Measurements from ENCODE around the gene BAD. TPM values are rescaled to one million over a fixed set of nuclear protein-coding genes. Genes with fewer than 3 reads are reported as not detected.
A peak's percentile ranks its signal among the peaks of the same experiment; 100 is the strongest.

Gene BAD
- total RNA-seq, 2 donors from 2014 or later, result 21.5 to 38.5 TPM

DNA sequence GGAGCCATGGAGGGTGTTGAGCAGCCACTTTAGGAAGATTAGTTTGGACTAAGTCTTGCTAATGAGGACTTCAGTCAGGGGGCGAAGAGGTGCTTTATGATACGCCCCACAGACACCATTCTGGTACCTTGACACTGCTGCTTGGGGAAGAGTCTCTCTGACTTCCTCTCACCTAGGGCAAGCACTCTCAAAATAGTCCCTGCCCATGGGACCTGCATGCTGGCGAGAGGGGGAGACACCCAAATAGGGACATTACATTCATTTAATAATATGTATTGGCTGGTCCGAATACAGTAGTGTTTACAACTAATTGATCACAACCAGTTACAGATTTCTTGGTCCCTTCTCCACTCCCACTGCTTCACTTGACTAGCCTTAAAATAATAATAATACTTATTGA is 11.3 kb upstream of the BAD start:
- no peak overlapping the region for H3K27ac Mint-ChIP-seq
- ATAC-seq (replicated peaks), result no peak
- no peaks in the 10 kb centered on the region for H3K9me3 Mint-ChIP-seq
- peaks cover 45% of the 10 kb centered on the region for H3K27me3 Mint-ChIP-seq
- no peak overlapping the region for H3K4me3 Mint-ChIP-seq
- peaks cover 4% of the 10 kb centered on the region for H3K4me1 Mint-ChIP-seq
- peaks cover 6% of the 10 kb centered on the region for H3K36me3 Mint-ChIP-seq (ENCODE audit: low read depth)

DNA sequence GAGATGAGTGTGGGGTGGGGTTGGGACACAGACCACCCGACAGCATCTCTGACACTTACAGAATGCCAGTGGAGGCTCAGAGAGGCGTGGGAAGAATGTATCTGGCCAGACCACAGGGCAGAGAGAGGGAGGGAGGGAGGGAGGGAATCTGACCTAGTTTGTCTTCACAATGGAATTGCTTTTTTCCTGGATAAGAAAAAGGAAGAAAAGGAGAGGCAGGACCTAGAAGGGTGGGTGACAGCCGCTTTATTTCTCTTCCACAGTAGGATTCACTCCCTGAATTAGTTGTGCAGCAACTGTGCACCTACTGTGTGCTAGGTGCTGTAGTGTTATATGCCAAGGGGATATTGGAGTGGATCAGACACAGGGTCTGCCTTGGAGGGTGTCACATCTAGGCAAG is 10.3 kb upstream of the BAD start:
- Mint-ChIP-seq H3K36me3 (ENCODE audit: low read depth) (peaks cover 6% of the 10 kb centered on the region), H3K27ac (no peak overlapping the region), H3K4me3 (no peak overlapping the region), H3K4me1 (no peaks in the 10 kb centered on the region), H3K9me3 (no peaks in the 10 kb centered on the region), H3K27me3 (peaks cover 41% of the 10 kb centered on the region)
- ATAC-seq (replicated peaks), result no peak

DNA sequence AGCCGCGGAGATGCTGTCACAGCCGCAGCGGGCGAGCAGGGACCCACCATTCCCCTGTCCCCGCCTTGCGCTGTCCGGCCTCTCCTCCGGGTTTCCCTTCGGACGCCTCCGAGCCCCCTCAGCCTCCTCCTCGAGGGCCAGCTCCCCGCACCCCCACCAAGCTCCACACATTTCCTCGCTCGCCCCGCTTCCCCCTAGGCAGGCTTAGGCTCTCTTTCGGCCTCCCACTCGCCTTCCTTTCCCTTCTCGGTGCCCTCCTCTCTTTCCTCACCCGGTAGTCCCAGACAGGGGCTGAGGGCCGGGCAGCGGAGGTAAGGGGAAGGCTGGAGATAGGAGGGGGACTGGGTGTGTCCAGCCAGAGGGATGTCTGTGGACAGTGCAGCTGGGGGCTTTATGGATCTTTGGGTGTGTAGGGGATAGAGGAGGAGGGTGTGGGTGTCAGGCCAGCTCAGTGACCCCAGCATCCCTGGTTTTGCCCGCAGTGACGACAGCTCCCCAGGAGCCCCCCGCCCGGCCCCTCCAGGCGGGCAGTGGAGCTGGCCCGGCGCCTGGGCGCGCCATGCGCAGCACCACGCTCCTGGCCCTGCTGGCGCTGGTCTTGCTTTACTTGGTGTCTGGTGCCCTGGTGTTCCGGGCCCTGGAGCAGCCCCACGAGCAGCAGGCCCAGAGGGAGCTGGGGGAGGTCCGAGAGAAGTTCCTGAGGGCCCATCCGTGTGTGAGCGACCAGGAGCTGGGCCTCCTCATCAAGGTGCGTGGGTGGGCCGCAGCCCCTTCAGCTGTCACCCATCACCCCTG is 8.2 kb upstream of the BAD start:
- H3K27me3 Mint-ChIP-seq, result peaks cover 33% of the 10 kb centered on the region
- ATAC-seq (replicated peaks), result peak; percentile 14
- peaks cover 6% of the 10 kb centered on the region for H3K36me3 Mint-ChIP-seq (ENCODE audit: low read depth)
- peak overlapping the region; percentile 29 for H3K4me3 Mint-ChIP-seq
- no peak overlapping the region for H3K27ac Mint-ChIP-seq
- H3K9me3 Mint-ChIP-seq, result no peaks in the 10 kb centered on the region
- no peaks in the 10 kb centered on the region for H3K4me1 Mint-ChIP-seq

DNA sequence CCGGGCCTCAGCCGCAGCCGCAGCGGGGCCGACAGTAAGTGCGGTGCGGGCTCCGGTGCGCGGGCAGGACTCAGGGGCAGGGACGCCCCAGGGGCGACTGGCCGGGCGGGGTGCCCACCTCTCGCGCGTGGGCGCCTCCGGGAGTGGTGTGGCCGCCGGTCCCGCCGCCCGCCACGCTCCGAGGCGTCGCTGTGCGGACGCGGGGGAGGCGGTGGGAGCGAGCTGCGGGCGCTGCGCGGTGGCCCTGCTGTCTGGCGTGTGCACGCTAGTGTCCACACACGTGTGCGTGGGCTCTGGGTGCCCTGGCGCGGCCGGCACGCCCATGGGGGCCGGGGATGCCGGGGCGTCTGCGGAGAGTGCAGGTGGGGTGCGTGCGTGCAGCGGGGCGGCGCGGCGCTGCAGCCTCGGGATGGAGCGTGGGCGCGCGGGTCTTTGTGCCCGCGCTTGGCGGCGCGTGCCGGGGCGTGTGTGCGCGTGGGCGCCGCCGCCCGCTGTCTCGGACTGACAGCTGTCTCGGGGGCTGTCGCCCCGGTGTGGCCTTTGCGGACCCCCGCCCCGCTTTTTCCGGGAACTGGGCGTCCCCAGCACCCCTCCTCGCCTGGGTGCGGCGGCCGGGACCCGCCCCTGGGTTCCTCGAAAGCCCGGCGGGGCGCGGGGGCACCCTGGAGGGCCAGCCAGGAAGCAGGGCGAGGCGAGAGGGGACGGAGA is 7.4 kb upstream of the BAD start:
- Mint-ChIP-seq H3K9me3 (no peaks in the 10 kb centered on the region), H3K27ac (no peak overlapping the region), H3K4me1 (no peaks in the 10 kb centered on the region), H3K4me3 (peak overlapping the region; percentile 29), H3K36me3 (ENCODE audit: low read depth) (peaks cover 6% of the 10 kb centered on the region), H3K27me3 (peaks cover 26% of the 10 kb centered on the region)
- ATAC-seq (replicated peaks), result peak; percentile 40

DNA sequence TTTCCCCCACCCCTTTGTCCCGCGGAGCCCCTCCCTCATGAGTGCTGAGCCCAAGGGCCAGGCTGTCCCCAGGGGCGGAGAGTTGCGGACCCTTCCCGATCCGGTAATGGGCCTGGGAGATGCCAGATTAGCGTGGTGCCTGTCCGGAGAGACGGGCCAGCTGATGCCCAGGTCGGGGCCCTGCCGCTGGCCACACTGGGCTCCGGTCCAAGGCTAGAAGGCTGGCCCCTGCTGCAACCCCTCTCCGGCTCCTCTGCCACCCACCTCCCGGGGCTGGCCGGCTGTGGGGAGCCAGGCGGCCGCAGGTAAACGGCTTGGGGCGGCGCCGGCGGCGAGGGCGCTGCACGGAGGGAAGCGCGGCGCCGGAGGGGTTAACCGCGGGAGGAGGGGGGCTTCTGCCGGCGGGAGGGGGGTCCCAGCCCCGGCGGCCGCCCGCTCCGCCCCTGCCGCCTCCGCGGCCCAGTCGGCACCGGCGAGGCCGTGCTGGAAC is 6.8 kb upstream of the BAD start, which contains the start of gene KCNK4:
KCNK4 (plus strand) TSS at position 41 of the 490 bp plus-strand sequence. CDS start 1,717 bp downstream, outside the sequence.
- Mint-ChIP-seq H3K27ac (no peak within 1 kb of the TSS), H3K9me3 (no peaks in the 10 kb centered on the region), H3K4me3 (peak within 1 kb of the TSS; percentile 60), H3K27me3 (peaks cover 22% of the 10 kb centered on the region), H3K4me1 (peaks cover 5% of the 10 kb centered on the region), H3K36me3 (ENCODE audit: low read depth) (peaks cover 6% of the 10 kb centered on the region)
- no peak for ATAC-seq (replicated peaks)

DNA sequence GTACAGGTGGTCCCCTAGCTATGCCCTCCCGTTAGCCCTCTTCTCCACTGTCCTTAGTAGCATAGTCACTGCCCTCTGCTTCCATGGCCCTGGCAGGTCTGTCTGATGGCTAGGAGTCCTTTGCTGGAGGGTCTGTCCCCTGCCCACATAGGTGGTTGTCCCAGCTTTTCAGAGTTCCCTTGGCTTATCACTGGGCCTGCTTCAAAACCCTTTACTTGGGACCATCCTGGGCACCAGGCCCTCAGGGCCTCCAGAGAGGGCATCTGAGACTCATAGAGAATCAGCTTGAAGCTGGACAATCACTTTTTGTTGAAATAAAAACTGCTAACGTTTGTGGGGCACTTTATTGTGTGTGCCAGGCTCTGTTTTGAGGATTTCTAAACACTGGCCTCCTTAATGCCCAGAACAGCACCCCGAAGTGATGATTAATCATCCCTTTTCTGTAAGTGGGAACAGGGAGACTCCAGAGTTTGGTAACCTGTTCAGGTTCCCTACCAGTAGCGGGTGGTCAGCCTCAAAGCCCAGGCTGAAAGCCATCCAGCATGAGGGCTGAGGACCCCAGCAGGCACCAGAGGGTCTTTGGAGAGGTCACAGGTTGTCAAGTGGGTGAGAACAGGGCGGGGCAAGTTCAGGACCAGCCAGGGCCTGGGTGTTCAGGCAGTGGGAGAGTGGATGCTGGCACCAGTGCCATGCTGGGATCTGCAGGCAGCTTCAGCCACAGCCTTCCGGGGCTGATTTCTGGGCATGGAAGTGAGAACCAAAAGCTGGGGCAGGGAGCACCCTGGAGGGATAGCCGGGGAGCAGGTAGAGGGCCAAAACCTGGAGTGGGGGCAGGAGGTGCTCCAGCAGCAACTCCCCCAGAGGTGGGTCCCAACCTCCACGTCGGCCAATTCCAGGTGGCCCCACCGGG is 6.1 kb upstream of the BAD start:
- no peak for ATAC-seq (replicated peaks)
- H3K4me1 Mint-ChIP-seq, result peaks cover 5% of the 10 kb centered on the region
- H3K27me3 Mint-ChIP-seq, result peaks cover 16% of the 10 kb centered on the region
- H3K9me3 Mint-ChIP-seq, result no peaks in the 10 kb centered on the region
- no peak overlapping the region for H3K27ac Mint-ChIP-seq
- peak overlapping the region; percentile 60 for H3K4me3 Mint-ChIP-seq
- peaks cover 6% of the 10 kb centered on the region for H3K36me3 Mint-ChIP-seq (ENCODE audit: low read depth)

DNA sequence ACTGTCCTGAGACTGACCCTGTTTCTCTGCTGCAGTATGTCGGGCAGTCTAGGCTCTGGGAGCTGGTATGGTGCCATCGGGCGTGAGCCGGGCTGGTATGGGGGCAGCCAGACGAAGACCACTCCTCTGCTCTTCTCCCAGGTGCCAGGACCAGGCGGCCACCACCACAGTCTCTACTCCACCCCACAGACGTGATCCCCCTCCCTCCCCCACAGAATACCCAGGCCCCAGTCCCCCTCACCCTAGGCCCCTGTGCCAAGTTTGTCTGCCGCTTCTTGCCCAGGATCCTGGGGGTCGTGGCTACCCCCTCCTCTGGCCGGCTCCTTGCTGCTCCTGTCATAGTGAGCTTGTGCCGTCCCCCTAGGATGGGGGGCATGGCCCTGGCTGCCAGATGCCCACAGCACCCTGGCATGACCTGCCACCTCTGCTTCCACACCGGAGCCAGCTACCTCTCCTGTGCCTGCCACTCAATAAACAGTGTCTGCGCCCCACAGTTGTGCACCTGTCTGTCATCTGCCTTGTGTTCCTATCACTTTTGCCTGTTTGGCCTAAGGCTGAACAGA is 4.6 kb upstream of the BAD start:
- H3K36me3 Mint-ChIP-seq (ENCODE audit: low read depth), result peaks cover 6% of the 10 kb centered on the region
- no peaks in the 10 kb centered on the region for H3K9me3 Mint-ChIP-seq
- H3K27ac Mint-ChIP-seq, result no peak overlapping the region
- ATAC-seq (replicated peaks), result no peak
- H3K27me3 Mint-ChIP-seq, result peaks cover 4% of the 10 kb centered on the region
- H3K4me1 Mint-ChIP-seq, result peaks cover 5% of the 10 kb centered on the region
- H3K4me3 Mint-ChIP-seq, result no peak overlapping the region

DNA sequence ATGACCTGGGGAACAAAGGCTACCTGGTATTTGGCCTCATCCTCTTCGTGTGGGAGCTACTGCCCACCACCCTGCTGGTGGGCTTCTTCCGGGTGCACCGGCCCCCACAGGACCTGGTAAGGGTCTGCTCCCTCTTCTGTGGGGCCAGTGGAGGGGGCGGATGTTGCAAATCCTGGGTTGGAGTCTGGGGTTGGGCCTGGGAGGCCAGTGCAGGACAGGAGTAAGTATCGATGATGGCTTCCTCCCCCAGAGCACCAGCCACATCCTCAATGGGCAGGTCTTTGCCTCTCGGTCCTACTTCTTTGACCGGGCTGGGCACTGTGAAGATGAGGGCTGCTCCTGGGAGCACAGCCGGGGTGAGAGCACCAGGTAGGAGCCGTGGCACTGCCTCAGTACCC is 3.9 kb upstream of the BAD start:
- no peak overlapping the region for H3K4me3 Mint-ChIP-seq
- H3K27ac Mint-ChIP-seq, result no peak overlapping the region
- H3K27me3 Mint-ChIP-seq, result peaks cover 4% of the 10 kb centered on the region
- H3K9me3 Mint-ChIP-seq, result no peaks in the 10 kb centered on the region
- peaks cover 5% of the 10 kb centered on the region for H3K4me1 Mint-ChIP-seq
- H3K36me3 Mint-ChIP-seq (ENCODE audit: low read depth), result peaks cover 6% of the 10 kb centered on the region
- no peak for ATAC-seq (replicated peaks)

DNA sequence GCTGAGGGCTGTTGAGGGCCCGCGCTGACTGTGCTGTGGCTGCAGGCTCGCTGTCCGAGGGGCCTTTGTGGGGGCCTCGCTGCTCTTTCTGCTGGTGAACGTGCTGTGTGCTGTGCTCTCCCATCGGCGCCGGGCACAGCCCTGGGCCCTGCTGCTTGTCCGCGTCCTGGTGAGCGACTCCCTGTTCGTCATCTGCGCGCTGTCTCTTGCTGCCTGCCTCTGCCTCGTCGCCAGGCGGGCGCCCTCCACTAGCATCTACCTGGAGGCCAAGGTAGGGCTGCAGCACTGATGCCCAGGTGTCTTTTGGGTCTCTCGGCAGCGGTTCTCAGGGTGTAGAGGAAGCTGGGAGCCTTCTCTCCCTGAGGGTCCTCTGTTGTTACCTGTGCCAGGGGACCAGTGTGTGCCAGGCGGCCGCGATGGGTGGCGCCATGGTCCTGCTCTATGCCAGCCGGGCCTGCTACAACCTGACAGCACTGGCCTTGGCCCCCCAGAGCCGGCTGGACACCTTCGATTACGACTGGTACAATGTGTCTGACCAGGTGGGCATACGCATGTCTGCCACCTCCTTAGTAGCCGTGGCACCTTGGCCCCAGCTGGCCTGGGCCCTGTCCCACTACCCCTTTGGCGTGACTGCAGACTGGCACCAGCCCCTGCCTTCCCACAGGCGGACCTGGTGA is 3.3 kb upstream of the BAD start:
- H3K27me3 Mint-ChIP-seq, result peaks cover 4% of the 10 kb centered on the region
- H3K4me3 Mint-ChIP-seq, result no peak overlapping the region
- no peak for ATAC-seq (replicated peaks)

DNA sequence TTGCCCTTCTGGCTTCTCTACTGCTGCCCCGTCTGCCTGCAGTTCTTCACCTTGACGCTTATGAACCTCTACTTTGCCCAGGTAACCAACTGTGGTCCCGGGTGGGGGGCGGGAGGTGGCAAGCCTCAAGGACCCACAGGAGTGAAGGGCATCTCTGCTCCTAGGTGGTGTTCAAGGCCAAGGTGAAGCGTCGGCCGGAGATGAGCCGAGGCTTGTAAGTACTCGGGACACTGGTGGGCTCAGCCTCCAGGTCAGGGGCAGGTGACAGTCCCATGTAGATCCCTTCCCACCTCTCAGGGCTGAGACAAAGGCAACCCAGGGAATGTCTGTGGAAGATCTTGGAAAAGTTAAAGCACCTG is 2.3 kb upstream of the BAD start:
- Mint-ChIP-seq H3K27me3 (peaks cover 4% of the 10 kb centered on the region), H3K4me3 (peak overlapping the region; percentile 80), H3K4me1 (peaks cover 5% of the 10 kb centered on the region), H3K27ac (peak overlapping the region; percentile 90), H3K9me3 (no peaks in the 10 kb centered on the region), H3K36me3 (ENCODE audit: low read depth) (peaks cover 16% of the 10 kb centered on the region)
- no peak for ATAC-seq (replicated peaks)

More for the DNA sequence above, 3.3 kb upstream of the BAD start:
- no peak overlapping the region for H3K27ac Mint-ChIP-seq
- H3K4me1 Mint-ChIP-seq, result peaks cover 5% of the 10 kb centered on the region
- H3K36me3 Mint-ChIP-seq (ENCODE audit: low read depth), result peaks cover 9% of the 10 kb centered on the region
- no peaks in the 10 kb centered on the region for H3K9me3 Mint-ChIP-seq

DNA sequence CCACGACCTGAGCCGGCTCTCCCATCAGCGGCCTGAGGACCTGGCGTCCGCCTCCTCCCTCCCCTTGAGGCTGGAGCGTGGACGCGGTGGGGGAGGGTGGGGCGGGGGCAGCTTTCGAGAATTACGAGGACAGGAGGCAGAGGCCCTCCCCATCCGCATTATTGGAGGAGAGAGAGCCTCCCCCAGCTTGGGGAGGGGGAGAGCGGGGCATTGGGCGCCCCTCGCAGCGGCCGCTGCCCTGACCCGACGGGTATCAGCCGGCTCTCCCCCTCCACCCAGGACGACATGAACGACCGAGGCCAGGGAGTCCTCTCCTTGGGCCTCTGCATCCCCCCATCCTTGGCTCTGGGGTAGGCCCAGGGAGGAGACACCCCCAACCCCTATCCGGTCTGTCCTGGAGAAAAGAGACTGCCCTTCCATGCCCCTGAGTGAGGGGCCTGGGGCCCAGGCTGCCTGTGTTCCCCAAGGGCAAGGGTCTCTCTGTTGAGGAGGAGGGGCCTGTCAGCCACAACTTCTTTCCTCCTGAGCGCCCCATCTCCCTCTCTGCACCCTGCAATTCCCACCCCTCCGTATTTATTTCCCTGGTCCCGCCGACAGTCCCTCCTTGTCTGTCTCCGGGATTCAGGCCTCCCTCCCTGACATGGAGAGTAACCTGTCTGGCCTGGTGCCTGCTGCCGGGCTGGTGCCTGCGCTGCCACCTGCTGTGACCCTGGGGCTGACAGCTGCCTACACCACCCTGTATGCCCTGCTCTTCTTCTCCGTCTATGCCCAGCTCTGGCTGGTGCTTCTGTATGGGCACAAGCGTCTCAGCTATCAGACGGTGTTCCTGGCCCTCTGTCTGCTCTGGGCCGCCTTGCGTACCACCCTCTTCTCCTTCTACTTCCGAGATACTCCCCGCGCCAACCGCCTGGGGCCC is 1.7 kb upstream of the BAD start:
- no peak for ATAC-seq (replicated peaks)
- Mint-ChIP-seq H3K27me3 (peaks cover 4% of the 10 kb centered on the region), H3K27ac (peak overlapping the region; percentile 90), H3K4me1 (peaks cover 9% of the 10 kb centered on the region), H3K4me3 (peak overlapping the region; percentile 80), H3K9me3 (no peaks in the 10 kb centered on the region), H3K36me3 (ENCODE audit: low read depth) (peaks cover 23% of the 10 kb centered on the region)

DNA sequence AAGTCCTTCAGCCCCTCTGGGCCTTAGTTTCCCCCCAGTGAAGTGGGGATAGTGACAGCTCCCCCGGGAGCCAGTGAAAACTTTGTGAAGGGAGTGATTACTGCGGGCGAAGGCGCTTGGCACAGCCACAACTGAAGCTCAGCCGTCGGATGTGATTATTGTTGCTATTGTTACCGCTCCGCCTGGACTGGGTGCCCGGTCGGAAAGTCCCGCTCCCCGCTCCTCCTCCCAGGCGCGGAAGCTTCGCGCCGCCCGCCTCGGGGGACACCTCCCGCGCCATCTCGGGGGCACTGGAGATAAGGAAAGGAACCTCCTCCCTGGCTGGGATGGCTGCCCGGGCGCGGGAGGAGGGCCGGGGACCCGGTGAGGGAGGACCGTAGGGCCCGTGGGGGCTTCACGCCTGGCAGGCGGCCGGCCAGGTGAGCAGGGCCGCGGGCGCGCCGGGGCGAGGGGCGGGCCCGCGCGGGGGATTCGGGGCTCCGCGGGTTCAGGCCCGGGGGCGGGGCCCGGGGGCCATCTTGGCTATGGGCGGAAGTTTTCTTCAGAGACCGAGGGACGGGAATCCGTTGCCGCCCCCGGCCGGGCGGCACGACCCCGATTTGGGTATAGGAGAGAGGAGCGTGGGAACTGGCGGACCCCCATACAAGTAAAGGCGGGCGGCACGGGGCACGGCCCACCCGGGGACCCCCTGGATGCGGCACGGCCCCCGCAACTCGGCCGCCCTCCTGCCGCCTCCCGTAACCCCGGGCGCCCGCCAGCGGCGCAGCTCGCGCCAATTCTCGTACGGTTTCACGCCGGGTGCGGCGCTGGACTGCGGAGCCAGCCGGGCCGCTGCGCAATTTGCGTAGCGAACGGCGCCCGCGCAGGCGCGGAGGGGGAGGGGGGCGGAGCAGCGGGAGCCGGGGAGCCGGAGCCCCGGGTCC is 758 bp upstream of the BAD start, which contains the start of gene GPR137:
GPR137 (plus strand) TSS at position 887 of the 923 bp plus-strand sequence. CDS start 677 bp downstream, outside the sequence.
- H3K9me3 Mint-ChIP-seq, result no peaks in the 10 kb centered on the region
- peak within 1 kb of the TSS; percentile 80 for H3K4me3 Mint-ChIP-seq
- peaks cover 10% of the 10 kb centered on the region for H3K4me1 Mint-ChIP-seq
- H3K27ac Mint-ChIP-seq, result peak within 1 kb of the TSS; percentile 90
- peak; percentile 68 for ATAC-seq (replicated peaks)
- H3K27me3 Mint-ChIP-seq, result no peaks in the 10 kb centered on the region
- peaks cover 19% of the 10 kb centered on the region for H3K36me3 Mint-ChIP-seq (ENCODE audit: low read depth)

Data from activated T-helper 17 cell treated with anti-CD3 and anti-CD28 coated beads, Interleukin-2, amount 50 U/mL, for 72 hours (primary cell).